NT2/D1 (cell line): ENCODE data around the gene TTLL8.

Experiments
- DNase-seq: peaks from one replicate; pipeline ENCODE4 v3.0.0-alpha.2; 2011; ENCODE audit warnings: low read depth, low spot score
- H3K27me3 ChIP-seq: 2 replicates; pipeline ENCODE4 v1.6.0; 2011; ENCODE audit warnings: mild to moderate bottlenecking; ENCODE audit not compliant: insufficient read length, insufficient read depth
- H3K36me3 ChIP-seq: 2 replicates; pipeline ENCODE4 v1.6.1; 2011; ENCODE audit warnings: mild to moderate bottlenecking, low read length, mixed read lengths; ENCODE audit not compliant: insufficient read depth, insufficient read length
- H3K4me1 ChIP-seq: 2 replicates; pipeline ENCODE4 v1.5.1; 2011; ENCODE audit not compliant: insufficient read depth, insufficient read length
- H3K4me3 ChIP-seq: 2 replicates; pipeline ENCODE4 v1.5.1; 2011; ENCODE audit warnings: low read depth; ENCODE audit not compliant: insufficient read length
- H3K9ac ChIP-seq: 2 replicates; pipeline ENCODE4 v1.6.0; 2011; ENCODE audit warnings: low read depth; ENCODE audit not compliant: insufficient read length
- H3K9me3 ChIP-seq: 2 replicates; pipeline ENCODE4 v1.5.1; 2011; ENCODE audit warnings: mild to moderate bottlenecking, low read length; ENCODE audit not compliant: insufficient read depth
- SUZ12 ChIP-seq: IDR thresholded peaks from 2 replicates; pipeline ENCODE4 v1.6.1; 2011; ENCODE audit not compliant: insufficient read length, insufficient read depth; ENCODE audit errors: extremely low read depth
- YY1 ChIP-seq: IDR thresholded peaks from 2 replicates; pipeline ENCODE4 v1.6.1; 2011; ENCODE audit not compliant: insufficient read length, insufficient read depth
- ZNF274 ChIP-seq: IDR thresholded peaks from 2 replicates; pipeline ENCODE4 v1.6.1; 2011; ENCODE audit warnings: mild to moderate bottlenecking, low read depth, low read length

Gene TTLL8

DNA sequence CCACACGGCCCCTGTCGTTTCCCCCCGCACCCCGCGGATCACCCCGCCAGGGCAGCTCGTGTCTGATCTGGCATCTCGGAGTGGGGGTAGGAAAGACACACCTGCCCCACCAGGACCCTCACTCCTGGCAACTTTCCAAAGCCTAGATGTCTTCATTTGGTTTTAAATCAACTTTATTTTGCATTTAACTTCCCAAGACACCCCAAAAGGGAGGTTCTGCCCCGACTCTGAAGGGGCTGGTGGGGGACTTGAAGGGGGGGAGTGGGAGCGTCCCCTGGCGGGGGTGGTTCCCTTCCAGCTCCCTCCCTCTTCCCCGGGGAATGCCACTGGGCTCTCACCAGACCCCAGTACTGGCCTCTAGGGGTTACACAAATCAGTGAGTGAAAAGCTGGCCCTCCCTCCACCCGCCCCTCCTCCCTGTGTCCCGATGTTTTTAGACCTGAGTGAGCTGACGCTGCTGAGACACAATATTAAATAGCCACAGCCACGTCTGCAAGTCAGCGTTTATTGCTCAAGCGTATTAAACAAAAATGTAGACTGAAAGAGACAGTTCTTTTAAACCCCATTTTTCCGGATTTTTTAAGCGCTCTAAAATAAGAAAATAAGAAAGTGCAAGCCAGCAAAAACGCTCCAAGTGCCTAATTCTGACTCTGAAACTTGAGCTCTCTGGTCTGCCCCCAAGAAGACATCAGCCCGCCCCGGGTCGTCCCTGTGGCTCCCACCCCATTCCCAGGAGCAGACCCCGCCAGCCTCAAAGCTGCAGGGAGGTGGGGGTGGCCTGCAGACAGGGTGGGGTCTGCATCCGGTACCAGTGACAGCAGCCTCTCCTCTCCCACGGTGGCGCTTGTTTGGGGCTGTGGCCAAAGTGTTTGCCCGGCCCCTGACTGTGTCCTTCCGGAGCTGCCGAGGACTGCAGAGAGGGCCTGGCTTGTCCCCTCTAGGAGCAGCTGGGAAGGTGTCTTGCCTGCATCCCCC, 1.1 kb upstream of the TTLL8 start:
- no peak for TF ChIP-seq YY1
- TF ChIP-seq ZNF274 = no peak
- TF ChIP-seq SUZ12 = no peak
- Histone ChIP-seq H3K36me3 (no peaks in the 10 kb centered on the region), H3K4me1 (peaks cover 7% of the 10 kb centered on the region), H3K27me3 (no peaks in the 10 kb centered on the region), H3K9me3 (no peaks in the 10 kb centered on the region), H3K9ac (peak overlapping the region; percentile 64), H3K4me3 (peak overlapping the region; percentile 44)
- DNase-seq = peak; percentile 48

DNA sequence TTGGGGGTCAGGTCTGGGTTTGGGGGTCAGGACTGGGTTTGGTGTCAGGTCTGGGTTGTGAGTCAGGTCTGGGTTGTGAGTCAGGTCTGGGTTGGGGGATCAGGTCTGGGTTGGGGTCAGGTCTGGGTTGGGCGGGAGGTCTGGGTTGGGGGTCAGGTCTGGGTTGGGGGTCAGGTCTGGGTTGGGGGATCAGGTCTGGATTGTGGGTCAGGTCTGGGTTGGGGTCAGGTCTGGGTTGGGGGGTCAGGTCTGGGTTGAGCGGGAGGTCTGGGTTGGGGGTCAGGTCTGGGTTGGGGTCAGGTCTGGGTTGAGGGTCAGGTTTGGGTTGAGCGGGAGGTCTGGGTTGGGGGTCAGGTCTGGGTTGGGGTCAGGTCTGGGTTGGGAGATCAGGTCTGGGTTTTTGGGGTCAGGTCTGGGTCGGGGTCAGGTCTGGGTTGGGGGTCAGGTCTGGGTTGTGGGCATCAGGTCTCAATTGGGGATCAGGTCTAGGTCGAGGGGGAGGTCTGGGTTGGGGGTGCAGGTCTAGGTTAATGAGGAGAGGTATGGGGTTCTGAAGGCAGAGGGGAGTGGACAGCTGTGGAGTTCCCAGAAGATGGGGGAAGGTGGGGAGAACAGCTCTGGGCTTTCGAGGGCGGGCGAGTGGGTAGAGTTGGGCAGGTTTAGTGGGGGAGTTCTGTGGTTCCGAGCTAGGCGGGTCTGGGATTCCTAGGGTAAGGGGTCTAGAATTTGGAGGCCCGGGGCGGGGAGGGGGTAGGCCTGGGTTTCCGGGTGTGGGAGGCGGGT, 629 bp downstream of the TTLL8 start:
- H3K27me3 ChIP-seq = no peaks in the 10 kb centered on the region
- H3K36me3 ChIP-seq = no peaks in the 10 kb centered on the region
- no peak overlapping the region for H3K9ac ChIP-seq
- no peak for DNase-seq
- H3K9me3 ChIP-seq = no peaks in the 10 kb centered on the region
- no peak overlapping the region for H3K4me3 ChIP-seq
- peaks cover 7% of the 10 kb centered on the region for H3K4me1 ChIP-seq
- no peak for TF ChIP-seq SUZ12
- no peak for TF ChIP-seq ZNF274
- no peak for TF ChIP-seq YY1

DNA sequence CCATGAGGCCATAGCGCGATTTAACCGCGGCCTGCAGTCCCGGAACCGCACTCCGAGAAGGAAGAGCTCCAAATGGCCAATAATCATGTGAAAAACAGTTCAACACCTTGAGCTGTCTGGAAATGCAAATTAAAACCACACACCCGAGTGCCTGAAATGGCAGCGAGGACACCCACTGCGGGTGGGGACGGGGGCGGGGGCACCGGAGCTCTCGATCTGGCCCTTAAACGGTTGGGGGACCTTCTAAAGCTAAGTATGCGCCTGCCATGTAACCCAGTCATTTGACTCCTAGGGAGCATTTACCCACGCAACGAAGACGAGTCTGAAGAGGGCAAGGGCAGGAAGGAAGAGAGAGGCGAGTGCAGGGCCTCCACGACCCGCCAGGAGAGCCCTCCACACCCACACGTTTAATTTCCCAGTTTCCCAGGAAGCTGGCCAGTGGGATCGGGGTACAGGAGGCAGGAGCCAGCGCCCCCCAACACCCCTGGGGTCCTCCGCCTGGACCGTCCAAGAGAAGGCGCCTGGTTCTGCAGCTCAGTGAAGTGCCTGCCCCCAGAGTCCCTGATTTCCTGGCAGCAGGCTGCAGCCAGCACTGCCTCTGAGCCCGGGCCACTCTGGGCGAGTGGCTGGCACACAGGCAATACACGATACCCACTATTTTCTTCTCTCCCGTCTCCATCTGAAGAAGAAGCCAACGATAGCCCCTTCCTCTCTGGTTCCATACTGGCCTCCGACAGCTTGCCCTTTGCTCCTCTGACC, 1.7 kb downstream of the TTLL8 start:
- peaks cover 7% of the 10 kb centered on the region for H3K4me1 ChIP-seq
- no peak overlapping the region for H3K4me3 ChIP-seq
- no peak for DNase-seq

DNA sequence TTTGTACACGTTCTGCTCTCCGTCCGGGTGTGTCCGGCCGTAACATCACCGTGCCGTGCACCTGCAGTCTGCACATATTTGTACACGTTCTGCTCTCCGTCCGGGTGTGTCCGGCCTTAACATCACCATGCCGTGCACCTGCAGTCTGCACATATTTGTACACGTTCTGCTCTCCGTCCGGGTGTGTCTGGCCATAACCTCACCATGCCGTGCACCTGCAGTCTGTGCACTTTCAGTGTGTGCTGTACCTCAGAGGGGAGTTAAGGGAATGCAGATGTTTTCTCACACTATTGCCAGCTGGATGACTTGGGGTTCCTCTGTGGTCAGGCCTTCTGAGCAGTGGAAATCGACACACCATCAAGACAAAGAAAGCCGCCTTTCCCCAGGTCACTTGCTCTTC, 4.2 kb downstream of the TTLL8 start:
- Histone ChIP-seq H3K9me3 (no peaks in the 10 kb centered on the region), H3K27me3 (no peaks in the 10 kb centered on the region), H3K36me3 (no peaks in the 10 kb centered on the region), H3K4me1 (no peaks in the 10 kb centered on the region), H3K9ac (no peak overlapping the region), H3K4me3 (no peak overlapping the region)
- no peak for TF ChIP-seq YY1
- no peak for DNase-seq

More for the DNA sequence above, 1.7 kb downstream of the TTLL8 start:
- H3K9ac ChIP-seq = no peak overlapping the region
- H3K9me3 ChIP-seq = no peaks in the 10 kb centered on the region
- no peak for TF ChIP-seq SUZ12
- TF ChIP-seq ZNF274 = no peak
- TF ChIP-seq YY1 = no peak
- H3K36me3 ChIP-seq = no peaks in the 10 kb centered on the region
- H3K27me3 ChIP-seq = no peaks in the 10 kb centered on the region

DNA sequence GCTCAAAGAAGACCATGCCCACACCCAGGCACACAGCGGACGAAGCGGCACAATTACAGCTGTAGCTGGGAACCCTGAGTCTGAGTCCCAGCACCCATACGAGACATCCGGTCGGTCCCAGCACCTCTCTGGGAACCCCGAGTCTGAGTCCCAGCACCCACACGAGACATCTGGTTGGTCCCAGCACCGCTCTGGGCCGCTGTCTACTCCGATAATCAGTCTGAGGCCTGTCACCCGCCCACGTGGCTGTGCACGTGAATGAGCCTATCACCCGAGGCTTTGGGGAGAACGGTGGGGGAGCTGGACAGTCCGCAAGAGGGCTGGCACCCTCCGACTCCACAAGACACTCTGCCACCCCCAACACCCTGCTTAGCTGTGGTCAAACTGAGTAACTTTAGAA, 6.2 kb downstream of the TTLL8 start:
- H3K9ac ChIP-seq = no peak overlapping the region
- TF ChIP-seq YY1 (no peak), SUZ12 (no peak), ZNF274 (no peak)
- H3K9me3 ChIP-seq = no peaks in the 10 kb centered on the region
- no peaks in the 10 kb centered on the region for H3K27me3 ChIP-seq
- DNase-seq = no peak
- H3K4me3 ChIP-seq = no peak overlapping the region
- H3K4me1 ChIP-seq = no peaks in the 10 kb centered on the region
- no peaks in the 10 kb centered on the region for H3K36me3 ChIP-seq

DNA sequence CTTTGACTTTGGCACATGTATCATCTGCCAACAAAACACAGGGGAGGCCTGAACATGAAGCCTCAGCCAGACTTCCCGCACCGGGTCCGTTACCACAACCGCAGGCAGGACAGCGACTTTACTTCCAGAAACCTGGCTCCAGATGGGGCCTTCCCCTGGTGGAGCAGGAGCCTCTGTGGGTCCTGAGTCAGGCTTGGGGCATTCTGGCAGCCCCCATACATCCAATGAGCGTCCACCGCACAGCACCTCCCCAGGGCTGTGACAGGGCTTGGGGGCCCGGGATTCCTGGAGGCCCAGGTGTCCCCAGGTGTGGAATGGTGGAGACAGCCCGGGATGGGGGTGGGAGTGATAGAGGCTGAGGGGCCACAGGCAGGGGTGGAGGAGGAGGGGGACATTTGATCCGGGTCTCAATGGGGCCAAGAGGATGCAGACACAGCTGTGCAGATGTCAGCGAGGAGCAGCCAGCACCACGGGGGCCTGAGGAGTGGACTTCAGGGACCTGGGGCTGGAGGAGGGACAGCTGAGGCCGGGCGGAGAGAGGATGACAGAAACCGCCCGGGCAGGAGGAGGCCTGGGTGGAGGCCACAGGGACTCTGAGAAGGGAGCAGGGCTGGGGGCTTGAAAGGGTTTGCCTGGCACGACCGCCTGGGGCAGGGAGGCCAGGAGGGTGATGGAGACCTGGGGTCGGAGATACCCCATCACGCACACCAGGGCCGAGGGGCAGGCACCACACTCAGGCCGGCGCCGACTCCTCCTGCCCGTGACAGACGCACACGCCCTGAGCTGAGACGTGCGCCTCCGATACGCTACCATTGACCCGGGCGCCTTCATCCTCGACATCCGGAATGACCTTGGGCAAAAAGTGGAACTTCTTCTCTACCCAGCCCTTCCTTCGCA, 8.6 kb downstream of the TTLL8 start:
- Histone ChIP-seq H3K36me3 (no peaks in the 10 kb centered on the region), H3K9me3 (no peaks in the 10 kb centered on the region), H3K4me1 (no peaks in the 10 kb centered on the region), H3K27me3 (no peaks in the 10 kb centered on the region), H3K9ac (no peak overlapping the region), H3K4me3 (no peak overlapping the region)
- DNase-seq = no peak
- no peak for TF ChIP-seq YY1
- TF ChIP-seq SUZ12 = no peak
- TF ChIP-seq ZNF274 = no peak
